Tibial nerve (tissue), 4 donors: Measurements from ENCODE around the gene TMEM174. TPM values are rescaled to one million over a fixed set of nuclear protein-coding genes. Genes with fewer than 3 reads are reported as not detected.

Source experiments
- DNase-seq, 2 donors: peaks; one replicate each; pipeline ENCODE4 v3.0.0-alpha.2; 2019; ENCODE audit warnings: low spot score in 2 of 2
- H3K27ac ChIP-seq, 4 donors: fragments of 200-600 bp; sonication (generic) in 3 of 4; one replicate each; pipeline ENCODE4 v1.5.1; 2017 to 2019; ENCODE audit warnings: mild to moderate bottlenecking in 1 of 4
- H3K27me3 ChIP-seq, 2 donors: fragments of 200-600 bp; sonication (generic) in 1 of 2; one replicate each; pipeline versions ENCODE4 v1.5.1 to v1.6.0; 2017 to 2019
- H3K36me3 ChIP-seq, 3 donors: fragments of 200-600 bp; sonication (generic); one replicate each; pipeline ENCODE4 v1.5.1; 2018 to 2019
- H3K4me1 ChIP-seq, 4 donors: fragments of 200-600 bp; sonication (generic) in 3 of 4; one replicate each; pipeline ENCODE4 v1.5.1; 2017 to 2019
- H3K4me3 ChIP-seq, 4 donors: fragments of 200-600 bp; sonication (generic) in 3 of 4; one replicate each; pipeline ENCODE4 v1.5.1; 2017 to 2019; ENCODE audit warnings: mild to moderate bottlenecking in 1 of 4, moderate library complexity in 1 of 4
- H3K9me3 ChIP-seq, 4 donors: fragments of 200-600 bp; sonication (generic) in 3 of 4; one replicate each; pipeline ENCODE4 v1.5.1; 2017 to 2019
- EP300 ChIP-seq, 2 donors: sonication (generic); formaldehyde crosslinking; IDR thresholded peaks; one replicate each; pipeline ENCODE4 v1.6.1; 2017; ENCODE audit warnings: antibody characterized with exemption in 2 of 2, mild to moderate bottlenecking in 1 of 2
- POLR2A ChIP-seq, 2 donors: fragments of 450-650 bp; IDR thresholded peaks; one replicate each; pipeline ENCODE4 v1.6.1; 2017; ENCODE audit warnings: antibody characterized with exemption in 2 of 2, mild to moderate bottlenecking in 2 of 2, moderate library complexity in 2 of 2
- WGBS, 2 donors: methylation state at CpG; one replicate each; pipeline ENCODE4 v1.1.5; 2018; 5-methylcytosine and 5-hydroxymethylcytosine counted together
- total RNA-seq, 4 donors: library from RNA; depleted of rRNA; stranded (reverse); fragments of >200 nt; gene quantifications; one replicate each; pipeline ENCODE4 v1.1.0, GENCODE V29; 2016
- TF ChIP-seq, protein P1 (sequence below), 5 experiments: fragments of 200-600 bp in 3 of 5; fragments of 450-650 bp in 2 of 5; sonication (generic) in 3 of 5; IDR thresholded peaks; one replicate each; pipeline ENCODE4 v1.5.1; 2016 to 2019; ENCODE audit warnings: antibody characterized with exemption in 5 of 5, mild to moderate bottlenecking in 3 of 5, moderate library complexity in 2 of 5

The TMEM174 gene, protein sequence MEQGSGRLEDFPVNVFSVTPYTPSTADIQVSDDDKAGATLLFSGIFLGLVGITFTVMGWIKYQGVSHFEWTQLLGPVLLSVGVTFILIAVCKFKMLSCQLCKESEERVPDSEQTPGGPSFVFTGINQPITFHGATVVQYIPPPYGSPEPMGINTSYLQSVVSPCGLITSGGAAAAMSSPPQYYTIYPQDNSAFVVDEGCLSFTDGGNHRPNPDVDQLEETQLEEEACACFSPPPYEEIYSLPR
- total RNA-seq: not detected

GRCh38 chr5:73172951-73173350, at the start of gene TMEM174:
Gene TMEM174, plus strand, starts transcription at chr5:73173193. Its CDS starts 51 bp downstream, at chr5:73173244.
- no peak within 1 kb of the TSS for H3K27ac ChIP-seq
- no peaks in the 10 kb centered on the region for H3K36me3 ChIP-seq
- TF ChIP-seq, protein P1, sequence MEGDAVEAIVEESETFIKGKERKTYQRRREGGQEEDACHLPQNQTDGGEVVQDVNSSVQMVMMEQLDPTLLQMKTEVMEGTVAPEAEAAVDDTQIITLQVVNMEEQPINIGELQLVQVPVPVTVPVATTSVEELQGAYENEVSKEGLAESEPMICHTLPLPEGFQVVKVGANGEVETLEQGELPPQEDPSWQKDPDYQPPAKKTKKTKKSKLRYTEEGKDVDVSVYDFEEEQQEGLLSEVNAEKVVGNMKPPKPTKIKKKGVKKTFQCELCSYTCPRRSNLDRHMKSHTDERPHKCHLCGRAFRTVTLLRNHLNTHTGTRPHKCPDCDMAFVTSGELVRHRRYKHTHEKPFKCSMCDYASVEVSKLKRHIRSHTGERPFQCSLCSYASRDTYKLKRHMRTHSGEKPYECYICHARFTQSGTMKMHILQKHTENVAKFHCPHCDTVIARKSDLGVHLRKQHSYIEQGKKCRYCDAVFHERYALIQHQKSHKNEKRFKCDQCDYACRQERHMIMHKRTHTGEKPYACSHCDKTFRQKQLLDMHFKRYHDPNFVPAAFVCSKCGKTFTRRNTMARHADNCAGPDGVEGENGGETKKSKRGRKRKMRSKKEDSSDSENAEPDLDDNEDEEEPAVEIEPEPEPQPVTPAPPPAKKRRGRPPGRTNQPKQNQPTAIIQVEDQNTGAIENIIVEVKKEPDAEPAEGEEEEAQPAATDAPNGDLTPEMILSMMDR (IDR thresholded peaks at IDR 0.05): no peak
- TF ChIP-seq EP300 (IDR thresholded peaks at IDR 0.05) (no peak), POLR2A (IDR thresholded peaks at IDR 0.05) (no peak)
- H3K4me3 ChIP-seq: no peak within 1 kb of the TSS
- no peaks in the 10 kb centered on the region for H3K4me1 ChIP-seq
- DNase-seq: no peak
- no peaks in the 10 kb centered on the region for H3K27me3 ChIP-seq
- no peaks in the 10 kb centered on the region for H3K9me3 ChIP-seq
- WGBS, 2 donors: 91 to 96% methylated on average over 5 of the region's 5 CpGs

DNA sequence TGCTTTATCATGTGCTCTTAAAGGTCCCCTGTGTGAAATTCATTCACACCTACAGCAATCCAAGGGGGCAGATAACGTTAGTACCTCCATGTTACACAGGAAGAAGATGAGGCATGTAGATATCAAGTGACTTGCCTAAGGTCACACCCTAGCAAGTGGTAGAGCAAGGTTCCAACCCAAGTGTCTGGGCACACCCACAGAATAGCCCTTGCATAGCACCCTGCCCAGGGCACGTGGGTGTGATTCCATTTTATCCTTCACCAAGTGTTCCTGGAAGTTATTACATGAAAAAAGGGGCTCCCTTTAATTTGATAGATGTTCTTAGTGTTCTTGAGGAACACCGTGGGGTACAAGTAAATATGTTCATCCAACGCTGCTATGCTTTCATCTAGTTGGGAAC, 47.7 kb upstream of the TMEM174 start:
- Histone ChIP-seq H3K4me1 (peaks cover 0 to 11% (median 0%) of the 10 kb centered on the region in 4 donors), H3K27ac (no peak overlapping the region), H3K36me3 (no peaks in the 10 kb centered on the region), H3K27me3 (peaks cover 0 to 17% of the 10 kb centered on the region in 2 donors), H3K9me3 (no peaks in the 10 kb centered on the region), H3K4me3 (no peak overlapping the region)
- 86 to 95% methylated on average over 4 of the region's 4 CpGs for WGBS, 2 donors
- no peak for DNase-seq
- TF ChIP-seq EP300 (IDR thresholded peaks at IDR 0.05) (no peak), POLR2A (IDR thresholded peaks at IDR 0.05) (no peak)
- TF ChIP-seq, protein P1 (IDR thresholded peaks at IDR 0.05): no peak

DNA sequence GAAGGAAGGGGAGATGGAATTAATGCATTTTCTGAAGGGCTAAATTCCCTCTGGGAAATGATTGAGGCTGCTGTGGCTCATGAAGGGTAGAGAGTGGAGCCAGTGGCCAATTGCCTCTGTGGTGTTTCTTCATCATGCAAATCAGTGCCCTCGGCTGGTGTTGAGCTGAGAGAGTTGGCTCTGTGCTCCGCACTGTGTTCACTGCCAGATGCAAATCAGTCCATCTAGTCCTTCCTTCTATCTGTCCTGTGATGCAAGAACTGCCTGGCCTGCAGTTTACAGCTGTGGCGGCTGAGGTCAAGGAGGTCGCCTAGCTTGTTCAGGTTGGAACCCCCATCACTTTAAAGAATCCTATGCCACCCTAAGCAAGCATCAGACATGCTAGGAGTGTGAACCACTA, 46.6 kb upstream of the TMEM174 start:
- Histone ChIP-seq H3K9me3 (no peaks in the 10 kb centered on the region), H3K36me3 (no peaks in the 10 kb centered on the region), H3K4me1 (peaks cover 0 to 3% (median 0%) of the 10 kb centered on the region in 4 donors), H3K4me3 (no peak overlapping the region), H3K27ac (no peak overlapping the region), H3K27me3 (peaks cover 0 to 10% of the 10 kb centered on the region in 2 donors)
- no peak for TF ChIP-seq EP300 (IDR thresholded peaks at IDR 0.05)
- no peak for TF ChIP-seq POLR2A (IDR thresholded peaks at IDR 0.05)
- TF ChIP-seq, protein P1 (IDR thresholded peaks at IDR 0.05): no peak
- 82 to 83% methylated on average over 4 of the region's 4 CpGs for WGBS, 2 donors
- DNase-seq: no peak

DNA sequence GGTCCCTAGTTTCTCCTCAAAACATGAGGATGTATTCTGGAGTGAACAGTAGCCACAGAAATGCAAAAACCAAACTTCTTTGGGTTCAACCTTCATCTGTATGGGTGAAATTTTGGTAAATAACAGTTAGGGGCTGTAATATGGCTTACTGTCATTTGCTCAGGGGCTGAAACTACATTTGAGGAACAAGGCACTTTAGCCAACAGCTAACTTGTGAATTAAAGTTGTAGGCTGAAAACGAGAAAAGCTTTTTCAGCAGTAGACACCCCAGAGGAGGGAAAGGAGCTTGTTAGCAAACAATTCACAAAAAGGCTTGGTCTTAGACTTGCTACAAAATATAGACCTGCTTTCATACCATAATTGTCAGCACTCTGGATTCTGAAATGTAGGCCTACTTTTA, 46.0 kb upstream of the TMEM174 start:
- H3K36me3 ChIP-seq: no peaks in the 10 kb centered on the region
- H3K4me1 ChIP-seq: peaks cover 0 to 3% (median 0%) of the 10 kb centered on the region in 4 donors
- no peak overlapping the region for H3K4me3 ChIP-seq
- 67 to 72% methylated on average over 1 of the region's 1 CpG for WGBS, 2 donors
- H3K27ac ChIP-seq: no peak overlapping the region
- peaks cover 0 to 4% of the 10 kb centered on the region in 2 donors for H3K27me3 ChIP-seq
- no peak for TF ChIP-seq EP300 (IDR thresholded peaks at IDR 0.05)
- TF ChIP-seq POLR2A (IDR thresholded peaks at IDR 0.05): no peak
- TF ChIP-seq, protein P1 (IDR thresholded peaks at IDR 0.05): no peak
- H3K9me3 ChIP-seq: no peaks in the 10 kb centered on the region
- no peak for DNase-seq

DNA sequence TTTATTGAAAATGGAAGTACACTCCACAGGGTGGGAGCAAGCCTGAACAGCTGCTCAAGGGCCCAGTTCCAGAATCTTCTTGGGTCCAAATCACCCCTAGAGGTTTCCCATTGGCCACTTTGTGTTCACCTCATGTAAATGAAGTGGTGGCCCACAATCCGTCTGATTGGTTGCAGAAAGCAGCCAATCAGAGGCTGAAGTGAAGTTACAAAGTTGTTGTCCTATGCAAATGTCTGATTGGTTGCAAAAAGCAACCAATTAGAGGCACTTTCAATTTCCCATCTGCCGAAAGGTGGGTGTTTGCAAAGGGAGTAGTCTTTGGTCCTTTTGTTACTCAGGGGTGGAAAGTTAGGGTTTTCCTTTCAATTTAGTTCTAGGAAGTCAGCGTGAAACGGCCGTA, 43.9 kb upstream of the TMEM174 start:
- Histone ChIP-seq H3K4me1 (no peaks in the 10 kb centered on the region), H3K36me3 (no peaks in the 10 kb centered on the region), H3K27me3 (no peaks in the 10 kb centered on the region), H3K27ac (no peak overlapping the region), H3K9me3 (no peaks in the 10 kb centered on the region), H3K4me3 (no peak overlapping the region)
- DNase-seq: no peak
- 73 to 85% methylated on average over 5 of the region's 5 CpGs for WGBS, 2 donors
- TF ChIP-seq POLR2A (IDR thresholded peaks at IDR 0.05) (no peak), EP300 (IDR thresholded peaks at IDR 0.05) (no peak)
- TF ChIP-seq, protein P1 (IDR thresholded peaks at IDR 0.05): no peak
